ENCODE measurements around the gene ZBTB7C.

The ZBTB7C gene

GRCh38 chr18:48165111-48165866 is 243.9 kb downstream of the ZBTB7C start:
- TF ChIP-seq CTCF (IDR thresholded peaks at IDR 0.05; ENCODE audit: insufficient read depth, low read depth, low read length, missing control alignments) = no peak
- DNase-seq (ENCODE audit: low read depth) = no peak

GRCh38 chr18:48164701-48165100 is 244.5 kb downstream of the ZBTB7C start:
- no peak for TF ChIP-seq CTCF (IDR thresholded peaks at IDR 0.05; ENCODE audit: insufficient read depth, low read depth, low read length, missing control alignments)
- no peak overlapping the region for H3K4me3 ChIP-seq (ENCODE audit: low read length)
- DNase-seq (ENCODE audit: low read depth) = no peak

More at GRCh38 chr18:48165111-48165866, 243.9 kb downstream of the ZBTB7C start:
- no peak overlapping the region for H3K4me3 ChIP-seq (ENCODE audit: low read length)

GRCh38 chr18:48164116-48164515 is 245.1 kb downstream of the ZBTB7C start:
- no peak for DNase-seq (ENCODE audit: low read depth)
- TF ChIP-seq CTCF (IDR thresholded peaks at IDR 0.05; ENCODE audit: insufficient read depth, low read depth, low read length, missing control alignments) = no peak
- H3K4me3 ChIP-seq (ENCODE audit: low read length) = no peak overlapping the region

- H3K4me3 ChIP-seq (ENCODE audit: low read length) = no peak overlapping the region
- no peak for DNase-seq (ENCODE audit: low read depth)
- TF ChIP-seq CTCF (IDR thresholded peaks at IDR 0.05; ENCODE audit: insufficient read depth, low read depth, low read length, missing control alignments) = no peak
Observed at GRCh38 chr18:48163738-48164115, 245.5 kb downstream of the ZBTB7C start.

GRCh38 chr18:48162956-48163737 is 246.0 kb downstream of the ZBTB7C start:
- DNase-seq (ENCODE audit: low read depth) = no peak
- no peak for TF ChIP-seq CTCF (IDR thresholded peaks at IDR 0.05; ENCODE audit: insufficient read depth, low read depth, low read length, missing control alignments)
- H3K4me3 ChIP-seq (ENCODE audit: low read length) = no peak overlapping the region

GRCh38 chr18:48161911-48162698 is 247.1 kb downstream of the ZBTB7C start:
- TF ChIP-seq CTCF (IDR thresholded peaks at IDR 0.05; ENCODE audit: insufficient read depth, low read depth, low read length, missing control alignments) = no peak
- H3K4me3 ChIP-seq (ENCODE audit: low read length) = peak overlapping the region; percentile 60
- no peak for DNase-seq (ENCODE audit: low read depth)
